ENCODE results near the gene AKR7A3.

The AKR7A3 gene

DNA sequence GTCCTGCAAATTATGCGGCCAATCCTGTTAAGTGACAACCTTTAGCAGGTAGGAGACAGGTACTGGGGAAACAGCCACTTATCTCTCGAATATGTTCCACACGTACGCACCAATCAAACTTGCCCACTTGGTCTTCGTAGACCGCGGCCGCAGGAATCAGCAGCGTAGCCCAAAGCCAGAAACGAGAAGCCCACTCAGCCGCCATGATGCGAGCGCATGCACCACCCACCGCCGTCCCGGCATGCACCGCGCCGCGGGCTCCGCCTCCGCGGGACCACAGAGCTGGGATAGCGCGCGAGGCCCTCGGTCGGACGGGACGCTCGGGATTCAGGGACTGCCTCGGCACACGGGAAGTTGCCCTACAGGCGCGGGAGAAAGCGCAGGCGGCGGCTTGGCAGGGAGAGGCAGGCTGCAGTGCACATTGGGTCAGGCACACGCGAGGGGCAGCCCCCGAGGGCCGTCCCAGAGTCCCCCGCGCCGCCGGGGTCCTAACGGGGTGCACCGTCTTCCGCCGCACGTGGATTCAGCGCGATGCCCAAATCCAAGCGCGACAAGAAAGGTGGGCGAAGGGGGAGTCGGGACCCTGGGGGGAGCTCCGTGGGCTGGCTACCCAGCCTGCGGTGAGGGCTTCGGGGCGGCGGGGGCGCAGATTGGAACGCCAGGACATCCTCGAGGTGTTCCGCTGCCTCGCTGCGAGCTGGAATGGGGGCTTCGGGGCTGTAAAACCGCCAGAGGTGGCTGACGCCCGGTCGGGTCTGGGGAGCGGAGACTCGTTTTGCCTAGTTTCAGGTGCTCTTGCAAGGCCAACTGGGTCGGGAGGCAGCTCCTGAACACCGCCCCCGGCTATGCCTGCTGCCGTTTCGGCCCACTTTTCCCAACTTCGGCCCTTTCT lies 37.0 kb downstream of the AKR7A3 start, which contains the start of the genes EMC1 and MRTO4:
TSS of gene EMC1 (minus strand) at position 220 of the 892 bp plus-strand sequence. CDS start at position 205, 15 bp downstream.
TSS of gene MRTO4 (plus strand) at position 501 of the 892 bp plus-strand sequence. CDS start at position 532, 31 bp downstream.
- DNase-seq: peak; percentile 89
- Histone ChIP-seq H3K4me3 (ENCODE audit: low read depth, low read length) (peak within 1 kb of the TSS; percentile 92), H3K4me1 (no peaks in the 10 kb centered on the region), H3K9me3 (no peaks in the 10 kb centered on the region), H3K36me3 (peaks cover 11% of the 10 kb centered on the region), H3K27me3 (no peaks in the 10 kb centered on the region)
- no peak for TF ChIP-seq CTCF (IDR thresholded peaks at IDR 0.05; ENCODE audit: low read depth, low read length)

DNA sequence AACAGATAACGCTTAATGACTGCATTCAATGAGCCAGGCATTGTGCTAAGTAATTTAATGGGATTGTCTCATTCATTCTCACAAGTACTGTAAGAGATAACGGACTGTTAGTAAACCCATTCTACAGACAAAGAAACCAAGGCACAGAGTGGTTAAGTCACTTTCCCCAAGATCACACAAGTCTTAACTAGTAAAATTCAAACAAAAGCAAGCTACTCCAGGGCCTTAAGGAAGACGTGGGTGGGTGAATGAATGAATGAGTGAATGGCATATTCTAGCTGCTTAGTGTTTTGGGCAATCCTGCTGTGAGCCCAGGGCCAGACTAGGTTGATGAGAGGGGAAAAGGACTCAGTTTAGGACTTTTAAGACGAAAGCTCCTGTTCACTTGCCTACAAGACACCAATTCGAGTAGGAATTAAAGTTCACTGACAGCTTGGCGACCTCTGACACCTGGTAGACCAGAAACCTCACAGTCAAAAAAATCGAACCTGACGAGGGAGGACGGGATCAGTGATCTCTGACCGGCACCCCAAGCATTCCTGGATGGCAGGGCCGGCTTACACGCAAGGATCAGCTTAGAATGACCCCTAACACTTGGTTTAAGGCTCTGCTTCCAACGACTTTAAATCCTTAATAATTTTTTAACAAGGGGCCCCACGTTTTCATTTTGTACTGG lies 37.8 kb downstream of the AKR7A3 start:
- H3K36me3 ChIP-seq: peaks cover 3% of the 10 kb centered on the region
- no peaks in the 10 kb centered on the region for H3K4me1 ChIP-seq
- no peaks in the 10 kb centered on the region for H3K27me3 ChIP-seq
- TF ChIP-seq CTCF (IDR thresholded peaks at IDR 0.05; ENCODE audit: low read depth, low read length): no peak
- H3K9me3 ChIP-seq: no peaks in the 10 kb centered on the region
- DNase-seq: no peak
- H3K4me3 ChIP-seq (ENCODE audit: low read depth, low read length): peak overlapping the region; percentile 92

GRCh38 chr1:19240673-19241538 lies 47.7 kb downstream of the AKR7A3 start:
- peaks cover 34% of the 10 kb centered on the region for H3K36me3 ChIP-seq
- H3K4me3 ChIP-seq (ENCODE audit: low read depth, low read length): no peak overlapping the region
- no peaks in the 10 kb centered on the region for H3K9me3 ChIP-seq
- DNase-seq: peak; percentile 49
- peak; percentile 74 for TF ChIP-seq CTCF (IDR thresholded peaks at IDR 0.05; ENCODE audit: low read depth, low read length)
- no peaks in the 10 kb centered on the region for H3K27me3 ChIP-seq
- no peaks in the 10 kb centered on the region for H3K4me1 ChIP-seq

DNA sequence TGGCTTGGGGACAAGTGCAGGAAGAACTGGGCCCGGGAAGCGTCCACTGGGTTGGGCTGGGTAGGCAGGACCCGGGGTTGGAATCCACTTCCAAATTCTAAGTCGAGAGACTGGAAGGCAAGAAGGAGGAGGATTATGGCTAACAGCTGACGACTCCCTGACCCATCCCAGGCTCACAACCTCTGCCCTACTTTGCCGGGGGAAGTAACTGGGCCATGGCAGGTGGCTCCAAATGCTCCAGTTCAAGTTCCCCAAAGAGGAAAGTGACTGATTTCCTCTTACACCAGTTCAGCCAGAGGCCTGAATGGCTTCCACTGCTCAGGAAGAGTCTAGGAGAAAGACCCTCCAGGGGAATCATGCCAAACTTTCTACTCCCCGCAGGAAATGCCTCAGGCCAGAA lies 48.7 kb downstream of the AKR7A3 start:
- Histone ChIP-seq H3K36me3 (peaks cover 34% of the 10 kb centered on the region), H3K4me3 (ENCODE audit: low read depth, low read length) (no peak overlapping the region), H3K4me1 (no peaks in the 10 kb centered on the region), H3K27me3 (no peaks in the 10 kb centered on the region), H3K9me3 (no peaks in the 10 kb centered on the region)
- TF ChIP-seq CTCF (IDR thresholded peaks at IDR 0.05; ENCODE audit: low read depth, low read length): no peak
- DNase-seq: no peak

DNA sequence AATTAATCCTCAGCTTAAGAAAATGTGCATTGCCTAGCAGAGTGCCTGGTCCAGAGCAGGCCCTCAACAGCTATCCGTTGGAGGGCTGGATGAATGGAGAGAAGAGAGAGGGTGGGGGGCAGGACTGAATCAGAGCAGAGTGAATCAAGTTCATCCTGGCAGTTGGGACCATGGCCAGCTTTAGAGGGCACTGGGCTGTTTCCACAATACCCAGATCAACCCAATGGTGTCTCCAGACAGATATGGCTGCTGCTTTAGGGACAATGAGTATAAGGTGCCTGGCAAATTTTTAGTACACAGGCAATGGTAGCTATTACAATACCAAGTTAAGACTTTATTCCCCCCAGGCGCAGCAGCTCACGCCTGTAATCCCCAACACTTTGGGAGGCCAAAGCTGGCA lies 54.3 kb downstream of the AKR7A3 start:
- Histone ChIP-seq H3K4me3 (ENCODE audit: low read depth, low read length) (no peak overlapping the region), H3K36me3 (peaks cover 21% of the 10 kb centered on the region)
- DNase-seq: no peak

More for the DNA sequence above, 54.3 kb downstream of the AKR7A3 start:
- Histone ChIP-seq H3K27me3 (no peaks in the 10 kb centered on the region), H3K9me3 (no peaks in the 10 kb centered on the region), H3K4me1 (no peaks in the 10 kb centered on the region)
- no peak for TF ChIP-seq CTCF (IDR thresholded peaks at IDR 0.05; ENCODE audit: low read depth, low read length)

All from BE2C (cell line).